Epidermal melanocyte (primary cell): ENCODE measurements around the gene GDF15.

Experiments
- DNase-seq: peaks from one replicate; pipeline ENCODE4 v3.0.0; 2011; ENCODE audit warnings: low spot score; ENCODE audit not compliant: insufficient read length

GDF15 gene

GRCh38 chr19:18418483-18419194 is 32.7 kb downstream of the GDF15 start:
- no peak for DNase-seq

DNA sequence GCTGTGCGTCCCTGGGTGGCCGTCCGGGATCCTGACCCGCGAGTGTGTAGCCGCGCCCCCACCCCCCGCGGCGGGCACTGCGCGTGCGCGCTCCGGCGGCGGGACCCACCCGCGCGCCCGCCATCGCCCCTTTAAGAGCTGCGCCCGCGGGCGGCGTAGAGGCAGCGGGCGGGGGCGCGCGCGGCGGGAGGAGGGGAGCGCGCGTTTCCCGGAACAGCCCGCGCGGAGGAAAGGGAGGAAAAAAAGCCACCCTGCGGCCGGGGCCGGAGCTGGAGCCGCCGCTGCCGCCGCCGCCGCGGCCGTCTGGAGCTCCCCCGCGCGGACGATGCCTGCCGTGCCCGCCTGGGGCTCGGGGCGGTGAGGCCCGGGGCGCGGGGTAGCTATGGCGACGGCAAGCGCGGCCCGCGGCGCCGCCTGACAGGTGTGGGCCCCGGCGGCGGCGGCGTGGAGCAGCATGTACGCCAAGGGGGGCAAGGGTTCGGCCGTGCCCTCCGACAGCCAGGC is 33.3 kb downstream of the GDF15 start, which contains the start of gene SSBP4:
Gene SSBP4, plus strand, starts transcription at position 204 of the 504 bp plus-strand sequence. Its CDS starts 251 bp downstream, at position 455.
- DNase-seq: peak; percentile 84

GRCh38 chr19:18419699-18420460 is 33.9 kb downstream of the GDF15 start:
- DNase-seq: no peak

- DNase-seq: no peak
Measured at GRCh38 chr19:18420930-18421329, 35.0 kb downstream of the GDF15 start.

DNA sequence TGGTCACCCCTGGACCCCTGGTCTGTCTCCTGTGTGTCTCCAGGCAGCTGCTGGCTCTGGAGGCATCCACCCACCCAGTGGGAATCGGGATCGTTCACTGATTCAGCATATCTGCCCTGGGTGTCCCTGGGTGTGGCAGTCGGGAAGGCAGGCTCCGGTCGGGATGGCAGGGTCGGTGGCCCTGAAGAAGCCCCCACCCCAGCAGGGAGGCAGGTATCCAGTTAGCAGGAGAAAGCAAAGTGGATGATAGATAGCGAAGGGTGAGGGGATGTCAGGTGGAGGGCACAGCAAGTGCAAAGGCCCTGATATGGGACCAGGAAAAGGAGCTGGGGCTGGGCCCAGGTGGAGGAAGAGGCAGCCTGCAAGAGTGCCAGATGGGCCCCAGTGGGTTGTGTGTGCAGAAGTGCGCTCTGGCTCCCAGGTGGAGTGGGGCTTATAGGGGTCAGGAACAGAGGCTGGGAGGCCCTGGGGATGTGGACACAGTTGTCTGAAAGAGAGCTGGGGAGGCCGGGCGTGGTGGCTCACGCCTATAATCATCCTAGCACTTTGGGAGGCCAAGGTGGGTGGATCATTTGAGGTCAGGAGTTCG is 35.5 kb downstream of the GDF15 start:
- no peak for DNase-seq

GRCh38 chr19:18422530-18423191 is 36.7 kb downstream of the GDF15 start:
- DNase-seq: no peak

- DNase-seq: no peak
Measured at GRCh38 chr19:18423258-18424020, 37.5 kb downstream of the GDF15 start.

DNA sequence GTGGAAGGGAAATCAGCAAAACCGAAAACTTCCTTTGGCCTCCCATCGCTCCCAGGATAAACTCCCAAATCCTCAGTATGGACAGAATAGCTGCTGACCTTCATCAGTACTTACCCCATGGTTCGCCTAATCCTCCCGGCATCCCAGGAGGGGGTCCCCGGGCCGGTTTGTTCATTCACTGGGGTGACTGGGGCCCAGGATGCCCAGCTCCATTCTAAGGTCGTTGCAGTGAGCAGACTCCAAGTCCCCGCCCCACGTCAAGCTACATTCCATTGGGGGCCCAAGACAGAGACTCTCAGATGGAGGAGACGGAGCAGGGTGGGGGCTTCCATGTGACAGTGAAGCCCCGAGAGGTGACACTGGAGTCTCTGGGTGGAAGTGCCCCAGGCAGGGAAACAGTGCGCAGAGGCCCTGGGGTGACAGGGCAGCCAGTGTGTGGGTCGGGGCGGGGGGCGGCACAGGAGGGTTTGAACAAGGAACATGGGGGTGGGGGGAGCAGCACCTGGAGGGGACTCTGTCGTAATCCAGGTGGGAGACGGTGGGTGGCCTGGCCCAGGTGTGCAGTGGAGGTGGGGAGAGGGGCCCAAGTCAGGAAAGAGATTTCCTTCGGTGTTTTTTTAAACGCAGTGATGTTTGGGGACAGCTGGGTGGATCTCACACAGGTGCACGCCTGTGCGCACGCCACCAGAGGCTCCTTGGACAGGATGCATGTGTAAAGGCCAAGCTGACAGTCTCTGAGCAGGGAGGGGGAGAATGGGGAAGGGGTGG is 38.3 kb downstream of the GDF15 start:
- DNase-seq: no peak

DNA sequence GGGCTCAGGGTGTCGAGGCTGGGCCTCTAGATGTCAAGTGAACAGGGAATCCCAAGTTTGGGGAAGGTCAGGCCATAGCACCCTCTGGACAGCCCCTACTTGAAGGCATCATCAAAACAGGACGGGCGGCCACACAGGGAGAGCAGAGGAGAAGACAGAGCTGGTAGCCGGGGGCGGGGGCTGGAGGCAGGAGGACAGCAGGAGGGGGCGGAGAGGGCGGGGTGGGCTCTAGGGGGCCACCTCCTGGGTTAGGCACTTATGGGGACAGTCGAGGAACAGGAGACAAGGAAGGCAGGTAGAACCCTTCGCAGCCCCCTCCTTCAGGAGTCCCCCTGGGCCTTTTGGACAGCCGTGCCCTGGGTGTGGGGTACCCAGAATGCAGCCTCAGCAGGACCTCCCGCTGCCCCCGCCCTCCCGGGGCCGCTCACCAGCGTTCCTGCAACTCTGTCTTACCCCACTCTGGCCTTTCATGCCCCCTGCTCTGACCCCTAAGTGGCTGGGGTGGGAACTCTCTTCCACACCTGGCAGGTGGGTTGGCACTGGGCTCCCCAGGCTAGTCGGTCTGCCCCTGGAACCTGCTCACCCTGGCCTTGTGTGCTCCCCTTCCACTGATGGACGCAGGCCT is 39.0 kb downstream of the GDF15 start:
- DNase-seq: no peak

DNA sequence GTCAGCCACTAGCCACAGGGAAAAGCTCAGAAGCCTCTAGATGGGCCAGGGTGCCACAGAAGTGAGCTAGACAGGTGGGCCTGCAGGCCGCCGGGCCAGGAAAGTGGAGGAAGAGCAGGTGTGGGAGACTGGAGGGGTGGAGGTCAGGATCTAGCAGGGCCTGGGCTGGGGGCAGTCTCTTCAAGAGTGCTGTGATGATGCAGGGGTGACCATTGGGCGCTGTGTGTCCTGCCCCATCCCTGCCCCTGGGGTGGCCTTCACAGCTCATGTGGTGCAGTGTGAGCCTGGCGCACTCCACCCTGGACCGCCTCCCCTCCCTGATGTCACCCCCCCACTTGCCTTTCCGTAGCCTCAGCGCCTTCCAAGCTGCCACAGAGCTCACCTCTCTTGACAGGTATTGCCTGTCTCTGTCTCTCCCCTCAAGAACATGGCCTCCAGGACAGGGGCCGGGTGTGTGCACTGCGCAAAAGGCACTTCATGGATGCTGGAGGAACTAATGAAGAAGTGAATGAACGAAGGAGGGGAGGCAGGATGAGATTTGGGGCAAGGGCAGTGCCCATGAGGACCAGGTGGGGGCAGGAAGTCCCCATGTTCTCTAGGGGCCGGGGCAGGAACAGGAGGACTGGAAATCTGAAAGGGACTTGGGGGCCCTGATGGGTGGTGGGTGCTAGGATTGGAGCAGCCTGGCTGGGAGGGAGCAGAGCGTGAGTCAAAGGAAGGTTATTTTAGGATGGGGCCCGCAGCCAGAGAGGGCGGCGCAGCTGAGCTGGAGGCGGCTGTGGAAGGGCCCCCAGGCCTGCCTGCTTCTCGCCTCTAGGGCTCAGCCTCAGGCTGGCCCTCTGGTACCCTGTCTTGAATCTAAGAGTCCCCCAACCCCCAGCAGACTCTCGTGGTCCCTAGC is 39.8 kb downstream of the GDF15 start:
- no peak for DNase-seq

- no peak for DNase-seq
Measured at GRCh38 chr19:18426416-18426767, 40.4 kb downstream of the GDF15 start.

GRCh38 chr19:18427080-18427742 is 41.3 kb downstream of the GDF15 start:
- DNase-seq: no peak

DNA sequence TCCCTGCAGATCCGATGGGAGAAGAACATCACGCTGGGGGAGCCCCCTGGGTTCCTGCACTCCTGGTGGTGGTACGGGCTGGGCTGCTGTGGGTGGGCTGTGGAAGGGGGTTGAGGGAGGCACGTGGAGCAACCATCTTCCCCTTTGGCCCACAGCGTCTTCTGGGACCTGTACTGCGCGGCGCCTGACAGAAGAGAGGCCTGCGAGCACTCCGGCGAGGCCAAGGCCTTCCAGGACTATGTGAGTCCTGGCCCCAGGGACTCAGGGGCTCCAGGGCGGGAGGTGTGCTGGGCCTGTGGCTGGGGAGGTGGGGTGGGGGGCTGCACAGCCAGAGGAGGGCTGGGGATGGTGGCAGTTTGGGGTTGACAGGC is 41.8 kb downstream of the GDF15 start:
- DNase-seq: no peak

DNA sequence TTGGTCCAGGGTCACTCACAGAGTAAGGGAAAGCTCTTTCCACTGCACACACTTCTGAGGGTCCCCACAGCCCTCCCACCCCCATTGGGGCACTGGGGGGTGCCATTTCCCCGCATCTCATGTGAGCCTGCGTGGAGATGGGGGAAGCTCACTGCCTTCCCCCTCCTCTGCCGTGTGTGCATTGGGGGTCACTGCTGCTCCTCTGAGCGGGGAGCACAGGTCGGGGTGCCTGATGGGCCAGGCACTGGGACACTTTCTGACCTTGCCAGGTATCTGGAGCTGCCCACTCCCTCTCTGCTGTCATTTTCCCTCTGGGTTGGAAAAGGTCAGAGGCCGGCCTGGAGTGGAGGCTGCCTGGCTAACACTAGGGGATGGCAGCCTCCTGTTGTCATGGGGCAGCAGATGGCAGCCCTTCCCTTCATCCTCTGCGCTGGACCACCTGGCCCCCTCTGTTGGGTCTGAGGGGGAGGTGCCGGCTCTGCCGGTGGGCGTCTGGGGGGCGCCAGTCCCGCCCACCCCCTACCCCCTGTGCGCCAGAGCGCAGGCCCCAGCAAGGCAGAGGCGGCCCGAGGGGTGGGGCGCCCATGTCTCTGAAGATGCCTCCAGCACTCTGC is 42.3 kb downstream of the GDF15 start:
- no peak for DNase-seq

- DNase-seq: peak; percentile 77
Measured at GRCh38 chr19:18428787-18429674, 43.1 kb downstream of the GDF15 start.

DNA sequence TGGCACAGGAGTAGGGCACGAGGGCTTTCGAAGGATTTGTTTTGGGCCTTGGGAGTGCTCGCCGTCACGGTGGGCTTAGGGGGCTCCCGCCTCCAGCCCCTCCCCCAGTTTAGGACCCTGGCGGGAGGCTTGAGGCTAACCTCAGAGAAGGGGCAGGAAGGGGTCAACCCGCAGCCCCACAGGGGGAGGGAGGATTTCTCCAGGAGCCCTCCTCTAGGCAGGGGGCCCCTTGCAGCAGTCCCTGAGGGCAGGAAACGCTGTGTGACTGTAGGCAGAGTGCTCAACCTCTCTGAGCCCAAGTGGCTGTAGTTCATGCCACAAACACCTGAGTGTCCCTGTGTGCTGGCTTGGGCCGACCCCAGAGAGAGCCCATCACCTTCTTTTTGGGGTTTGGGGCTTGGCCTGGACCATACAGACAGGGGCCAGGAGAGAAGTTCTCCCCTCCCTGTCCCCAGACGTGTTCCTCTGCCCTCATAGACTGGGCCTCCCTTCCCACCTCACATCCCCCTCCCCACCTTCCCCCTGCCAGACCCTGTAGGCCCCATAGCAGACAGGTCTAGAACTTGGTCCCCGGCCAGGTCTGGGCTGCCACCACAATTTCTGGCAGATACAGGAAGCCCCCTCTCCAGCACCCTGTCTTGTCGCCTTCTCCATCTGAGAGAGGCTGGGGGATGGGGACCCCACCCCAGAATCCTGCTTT is 43.9 kb downstream of the GDF15 start:
- DNase-seq: no peak
